ENCODE results near the gene LDLRAP1. TPM values are rescaled to one million over a fixed set of nuclear protein-coding genes. Genes with fewer than 3 reads are reported as not detected.

The LDLRAP1 gene
- total and polyA plus RNA-seq, 4 experiments from 2014 or later = 201 to 306 (median 222) TPM

Other genes starting within 250 kb of the LDLRAP1 start
- 10 to 100 TPM; 90.9 to 95.3 TPM for gene TMEM50A, start 205.3 kb upstream of the LDLRAP1 start, total RNA-seq
- 100 to 1,000 TPM; 192 to 280 TPM for gene TMEM50A, start 205.3 kb upstream of the LDLRAP1 start, polyA plus RNA-seq
- not detected for gene RHCE, start 122.8 kb upstream of the LDLRAP1 start, total RNA-seq
- under 1 TPM; 0.31 to 0.61 TPM for gene RHCE, start 122.8 kb upstream of the LDLRAP1 start, polyA plus RNA-seq
- 10 to 100 TPM; 20.6 TPM for gene MACO1, start 112.7 kb upstream of the LDLRAP1 start, total RNA-seq
- 1 to 10 TPM; 3.1 to 8.4 TPM for gene MACO1, start 112.7 kb upstream of the LDLRAP1 start, polyA plus RNA-seq
- 10 to 100 TPM; 42.6 to 45.1 TPM for gene MAN1C1, start 73.2 kb downstream of the LDLRAP1 start, total RNA-seq
- 10 to 100 TPM in 1 of 2 donors, 1 to 10 TPM in 1; 3.6 to 10.4 TPM for gene MAN1C1, start 73.2 kb downstream of the LDLRAP1 start, polyA plus RNA-seq